DMS114 treated with DMSO at 0.1 percent for 48 hours (cell line): ENCODE measurements around the gene SYT13.
"Not testable (repeated sequence)": the region's sequence is repeated elsewhere in the genome, so short reads cannot be mapped to it uniquely, and the experiment has no call there.

Source experiments
- DNase-seq: peaks from one replicate; lab custom pipeline; 2025; ENCODE audit not compliant: unreplicated experiment; lab: John Stamatoyannopoulos, UW

Gene SYT13

GRCh38 chr11:45250035-45250718 lies 36.0 kb downstream of the SYT13 start:
- no peak for DNase-seq

- not testable (repeated sequence) for DNase-seq
These were observed 36.8 kb downstream of the SYT13 start for GRCh38 chr11:45249372-45249771.

GRCh38 chr11:45248501-45249011 lies 37.6 kb downstream of the SYT13 start:
- DNase-seq, result no peak

- DNase-seq, result no peak
These were observed 38.7 kb downstream of the SYT13 start for GRCh38 chr11:45247433-45247832.

DNA sequence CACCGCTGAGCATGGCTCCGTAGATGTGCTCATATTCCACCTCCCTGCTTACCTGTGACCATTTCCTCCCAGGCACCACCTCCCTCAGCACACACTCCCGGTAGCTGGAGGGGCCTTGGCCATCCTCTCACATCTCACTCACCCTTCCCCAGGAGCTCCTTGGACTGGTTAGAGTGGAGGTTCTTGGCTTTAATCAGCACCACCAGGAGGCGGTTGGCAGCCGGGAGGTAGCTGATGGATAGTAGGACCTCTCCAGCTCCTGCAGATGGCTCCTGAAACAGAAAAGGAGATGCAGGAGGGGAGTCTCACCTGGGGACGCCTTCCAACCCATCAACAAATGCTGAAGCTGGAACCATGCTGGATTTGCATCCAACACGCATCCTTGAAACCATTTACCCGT lies 39.9 kb downstream of the SYT13 start:
- no peak for DNase-seq

- no peak for DNase-seq
These were observed 40.7 kb downstream of the SYT13 start for GRCh38 chr11:45245218-45246045.

- DNase-seq, result no peak
These were observed 42.2 kb downstream of the SYT13 start for GRCh38 chr11:45243967-45244366.

DNA sequence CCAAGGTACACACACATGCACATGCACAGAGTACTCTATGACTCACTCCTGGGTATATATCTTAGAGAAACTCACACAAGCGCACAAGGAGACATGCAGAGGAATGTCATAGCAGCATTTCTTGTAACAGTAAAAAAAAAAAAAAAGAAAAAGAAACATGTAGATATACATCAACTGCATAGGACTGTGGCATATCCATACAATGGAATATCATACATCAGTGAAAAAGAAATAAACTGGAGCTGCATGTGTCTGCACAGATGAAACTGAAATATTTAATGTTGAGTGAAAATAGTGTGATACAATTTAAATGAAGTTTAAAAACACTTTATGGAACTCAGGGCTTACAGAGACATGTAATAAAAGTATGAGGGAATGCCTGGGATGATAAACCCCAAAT lies 46.4 kb downstream of the SYT13 start:
- DNase-seq, result no peak

DNA sequence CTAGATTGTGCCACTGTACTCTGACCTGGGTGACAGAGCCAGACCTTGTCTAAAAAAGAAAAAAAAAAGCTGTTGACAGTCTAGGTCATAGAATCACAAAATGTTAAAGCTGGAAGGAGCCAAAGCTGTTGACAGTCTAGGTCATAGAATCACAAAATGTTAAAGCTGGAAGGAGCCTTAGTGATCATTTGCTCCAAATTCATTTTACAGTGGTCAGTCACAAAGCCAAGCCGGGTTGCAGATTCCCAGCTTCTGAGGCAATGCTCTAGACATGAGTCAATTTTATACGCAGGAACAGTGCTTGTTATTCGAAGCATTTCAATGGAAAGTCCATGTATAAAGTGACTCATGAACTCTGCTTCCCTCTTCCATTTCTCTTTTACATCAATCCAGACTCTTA lies 47.4 kb downstream of the SYT13 start:
- no peak for DNase-seq

- DNase-seq, result no peak
These were observed 48.3 kb downstream of the SYT13 start for GRCh38 chr11:45237711-45238315.

GRCh38 chr11:45234306-45235006 lies 51.7 kb downstream of the SYT13 start:
- no peak for DNase-seq

GRCh38 chr11:45233804-45234170 lies 52.4 kb downstream of the SYT13 start:
- no peak for DNase-seq

GRCh38 chr11:45233121-45233803 lies 52.9 kb downstream of the SYT13 start:
- DNase-seq, result no peak

GRCh38 chr11:45232341-45233080 lies 53.6 kb downstream of the SYT13 start:
- DNase-seq, result no peak

DNA sequence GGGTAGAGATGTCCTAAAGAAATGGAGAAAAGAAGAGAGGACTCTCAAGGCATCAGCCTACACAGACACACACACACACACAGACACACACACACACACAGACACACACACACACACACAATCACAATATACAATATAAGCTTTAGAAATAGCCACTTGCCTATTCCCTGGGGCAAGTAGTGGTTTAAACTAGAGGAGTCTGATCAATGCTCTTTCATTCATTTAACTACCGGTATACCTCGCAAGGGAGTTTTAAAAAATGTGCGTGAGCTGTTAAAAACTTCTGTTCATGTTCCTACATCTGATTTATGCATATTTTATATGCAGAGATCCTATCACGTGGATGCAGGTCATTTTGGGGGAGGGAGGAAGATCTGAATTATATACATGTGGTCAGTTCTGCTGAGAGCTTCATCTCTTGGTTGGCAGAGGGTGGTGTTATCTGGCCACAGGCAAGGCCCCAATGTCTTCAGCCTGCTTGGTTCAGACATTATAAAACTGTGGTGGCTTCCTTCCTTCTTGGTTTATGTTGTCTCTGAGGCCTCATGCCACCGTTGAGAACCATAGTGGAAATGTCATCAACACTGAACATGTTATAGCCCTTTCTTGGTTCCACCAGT lies 56.6 kb downstream of the SYT13 start:
- DNase-seq, result no peak

GRCh38 chr11:45227836-45228235 lies 58.3 kb downstream of the SYT13 start:
- no peak for DNase-seq

- DNase-seq, result no peak
These were observed 59.2 kb downstream of the SYT13 start for GRCh38 chr11:45226901-45227300.

- DNase-seq, result no peak
These were observed 59.9 kb downstream of the SYT13 start for GRCh38 chr11:45225961-45226871.

DNA sequence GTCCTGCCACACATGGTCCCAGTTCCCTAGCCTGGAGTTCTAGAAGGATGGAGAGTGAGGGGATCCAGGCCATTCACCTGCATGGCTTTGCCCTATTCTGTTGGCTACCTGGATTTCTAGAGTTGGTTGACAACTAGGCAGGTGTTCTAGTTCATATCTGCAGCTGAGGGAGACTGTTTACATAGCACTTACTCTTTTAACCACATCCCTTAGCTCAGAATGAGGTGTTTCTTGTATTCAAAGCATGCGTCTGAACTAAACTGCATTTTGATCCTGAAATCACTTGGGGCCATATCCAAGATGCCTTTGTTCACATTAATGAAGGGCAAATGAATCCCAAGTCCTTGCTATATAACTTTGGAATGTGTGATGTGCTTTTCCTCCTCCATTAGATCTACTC lies 60.9 kb downstream of the SYT13 start:
- DNase-seq, result no peak
